ENCODE data around the gene AFTPH. TPM values are rescaled to one million over a fixed set of nuclear protein-coding genes. Genes with fewer than 3 reads are reported as not detected.

Gene AFTPH
- total RNA-seq, 1 experiment from 2014 or later: 17.9 TPM

DNA sequence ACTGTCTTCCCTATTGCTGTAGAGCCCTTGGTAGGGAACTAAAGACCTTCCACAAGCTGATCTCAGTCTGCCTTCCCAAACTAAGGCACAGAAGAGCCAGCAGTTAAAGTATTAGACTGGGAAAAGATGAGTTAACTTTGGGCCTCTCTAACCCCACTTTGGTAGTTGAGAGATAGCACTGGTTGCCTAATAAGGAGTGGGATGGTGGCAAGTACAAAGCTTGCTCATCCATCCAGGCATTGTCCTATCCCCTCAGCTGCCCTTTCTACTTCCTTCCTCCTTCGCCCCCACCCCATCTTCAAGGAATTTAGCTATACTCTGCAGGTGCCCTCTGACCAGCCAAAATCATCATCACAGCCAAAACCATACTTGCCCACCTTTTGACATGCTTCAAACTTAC is 22.2 kb upstream of the AFTPH start:
- ChIA-PET POLR2A (no interaction called here), CTCF (no interaction called here)
- no peaks in the 10 kb centered on the region for H3K9me3 ChIP-seq (ENCODE audit: control insufficient read depth, insufficient read depth, low read depth, low read length)

DNA sequence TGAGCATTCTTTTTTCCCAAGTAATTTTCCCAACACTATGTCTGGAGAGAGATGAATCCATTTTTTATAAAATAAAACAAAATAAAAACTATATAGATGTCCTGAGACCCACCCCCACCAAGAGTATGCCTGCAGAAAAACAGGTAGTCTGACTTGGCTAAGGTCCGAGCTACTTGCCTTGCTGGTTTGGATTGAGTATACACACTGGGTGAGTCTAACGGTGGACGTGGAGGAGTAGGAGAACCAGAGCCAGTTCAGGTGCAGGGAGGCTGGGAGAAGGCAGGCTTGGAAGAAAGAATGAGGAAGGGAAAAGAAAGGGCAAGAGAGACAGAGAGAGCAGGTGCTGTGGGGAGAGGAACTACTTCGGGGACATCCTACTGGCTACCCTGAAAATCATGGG is 21.3 kb upstream of the AFTPH start:
- no peak overlapping the region for H3K4me3 ChIP-seq (ENCODE audit: low read depth in 2 of 2, low read length in 2 of 2)
- no peak overlapping the region for H3K27ac ChIP-seq (ENCODE audit: low read length)
- H3K36me3 ChIP-seq (ENCODE audit: control insufficient read depth, insufficient read depth, low read length): no peaks in the 10 kb centered on the region
- H3K27me3 ChIP-seq (ENCODE audit: control insufficient read depth, insufficient read depth, low read length): peaks cover 16% of the 10 kb centered on the region
- H3K9me3 ChIP-seq (ENCODE audit: control insufficient read depth, insufficient read depth, low read depth, low read length): no peaks in the 10 kb centered on the region
- ATAC-seq: no peak
- in situ Hi-C loops (cut with HindIII; ENCODE audit: low pct_unique_long_range_greater_than_20kb, low sequenced_read_pairs): no loop called here
- no peaks in the 10 kb centered on the region for H3K4me1 ChIP-seq (ENCODE audit: control insufficient read depth, insufficient read depth, low read length)
- ChIA-PET POLR2A (interaction anchor here (0.6 kb wide), 1 partner anchor 969 kb away, joined by 3 read pairs; no protein-coding TSS in a partner anchor), CTCF (no interaction called here)
- no TSS peak for BruUV-seq (replicated peaks)
- no peak for DNase-seq (ENCODE audit: low read depth, low spot score)
- intact Hi-C loops (cut with micrococcal nuclease; ENCODE audit: unreplicated experiment): no loop called here
- TF ChIP-seq REST (IDR thresholded peaks at IDR 0.05; ENCODE audit: insufficient read depth in 1 of 2, low read depth in 2 of 2, low read length in 1 of 2) (no peak), TCF7L2 (IDR thresholded peaks at IDR 0.05; ENCODE audit: low read depth, low read length) (no peak), SIN3A (IDR thresholded peaks at IDR 0.05; ENCODE audit: borderline replicate concordance, insufficient read depth, low read depth, low read length) (no peak), POLR2AphosphoS5 (IDR thresholded peaks at IDR 0.05; ENCODE audit: low read depth, low read length) (no peak)
- TF ChIP-seq, protein P1, sequence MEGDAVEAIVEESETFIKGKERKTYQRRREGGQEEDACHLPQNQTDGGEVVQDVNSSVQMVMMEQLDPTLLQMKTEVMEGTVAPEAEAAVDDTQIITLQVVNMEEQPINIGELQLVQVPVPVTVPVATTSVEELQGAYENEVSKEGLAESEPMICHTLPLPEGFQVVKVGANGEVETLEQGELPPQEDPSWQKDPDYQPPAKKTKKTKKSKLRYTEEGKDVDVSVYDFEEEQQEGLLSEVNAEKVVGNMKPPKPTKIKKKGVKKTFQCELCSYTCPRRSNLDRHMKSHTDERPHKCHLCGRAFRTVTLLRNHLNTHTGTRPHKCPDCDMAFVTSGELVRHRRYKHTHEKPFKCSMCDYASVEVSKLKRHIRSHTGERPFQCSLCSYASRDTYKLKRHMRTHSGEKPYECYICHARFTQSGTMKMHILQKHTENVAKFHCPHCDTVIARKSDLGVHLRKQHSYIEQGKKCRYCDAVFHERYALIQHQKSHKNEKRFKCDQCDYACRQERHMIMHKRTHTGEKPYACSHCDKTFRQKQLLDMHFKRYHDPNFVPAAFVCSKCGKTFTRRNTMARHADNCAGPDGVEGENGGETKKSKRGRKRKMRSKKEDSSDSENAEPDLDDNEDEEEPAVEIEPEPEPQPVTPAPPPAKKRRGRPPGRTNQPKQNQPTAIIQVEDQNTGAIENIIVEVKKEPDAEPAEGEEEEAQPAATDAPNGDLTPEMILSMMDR (IDR thresholded peaks at IDR 0.05): no peak

More for the DNA sequence above, 22.2 kb upstream of the AFTPH start:
- H3K4me3 ChIP-seq (ENCODE audit: low read depth in 2 of 2, low read length in 2 of 2): no peak overlapping the region
- in situ Hi-C loops (cut with HindIII; ENCODE audit: low pct_unique_long_range_greater_than_20kb, low sequenced_read_pairs): no loop called here
- intact Hi-C loops (cut with micrococcal nuclease; ENCODE audit: unreplicated experiment): no loop called here
- BruUV-seq (replicated peaks): no TSS peak
- H3K36me3 ChIP-seq (ENCODE audit: control insufficient read depth, insufficient read depth, low read length): no peaks in the 10 kb centered on the region
- peaks cover 18% of the 10 kb centered on the region for H3K27me3 ChIP-seq (ENCODE audit: control insufficient read depth, insufficient read depth, low read length)
- DNase-seq (ENCODE audit: low read depth, low spot score): no peak
- ATAC-seq: no peak
- TF ChIP-seq TCF7L2 (IDR thresholded peaks at IDR 0.05; ENCODE audit: low read depth, low read length) (no peak), POLR2AphosphoS5 (IDR thresholded peaks at IDR 0.05; ENCODE audit: low read depth, low read length) (no peak), SIN3A (IDR thresholded peaks at IDR 0.05; ENCODE audit: borderline replicate concordance, insufficient read depth, low read depth, low read length) (no peak), REST (IDR thresholded peaks at IDR 0.05; ENCODE audit: insufficient read depth in 1 of 2, low read depth in 2 of 2, low read length in 1 of 2) (no peak)
- TF ChIP-seq, protein P1 (IDR thresholded peaks at IDR 0.05): no peak
- H3K27ac ChIP-seq (ENCODE audit: low read length): no peak overlapping the region
- H3K4me1 ChIP-seq (ENCODE audit: control insufficient read depth, insufficient read depth, low read length): no peaks in the 10 kb centered on the region
